ENCODE results near the gene TMEM185A.
"Not testable (repeated sequence)": the region's sequence is repeated elsewhere in the genome, so short reads cannot be mapped to it uniquely, and the experiment has no call there.

The TMEM185A gene

GRCh38 chrX:149631234-149632165 lies at the start of gene TMEM185A:
Gene TMEM185A (minus strand): TSS chrX:149631792. CDS start chrX:149631580, 212 bp downstream.
- ChIA-PET POLR2A (no interaction called here), CTCF (no interaction called here)
- peak; percentile 86 for DNase-seq (ENCODE audit: extremely low spot score)
- no peak for TF ChIP-seq SUZ12 (IDR thresholded peaks at IDR 0.05)
- no peak for TF ChIP-seq ZNF384 (IDR thresholded peaks at IDR 0.05)
- no peak for TF ChIP-seq SP1 (IDR thresholded peaks at IDR 0.05)
- TF ChIP-seq HDGF (IDR thresholded peaks at IDR 0.05; ENCODE audit: borderline replicate concordance), result no peak
- no peak for TF ChIP-seq ELF4 (IDR thresholded peaks at IDR 0.05)
- TF ChIP-seq FOXM1 (IDR thresholded peaks at IDR 0.05; ENCODE audit: borderline replicate concordance), result no peak
- TF ChIP-seq FOXA1 (IDR thresholded peaks at IDR 0.05), result no peak
- peak; percentile 58; the same call in 1 of the 2 replicates for TF ChIP-seq L3MBTL2 (conservative IDR thresholded peaks at IDR 0.05)
- TF ChIP-seq FOXK2 (IDR thresholded peaks at IDR 0.05), result no peak
- no peak for TF ChIP-seq CTBP1 (IDR thresholded peaks at IDR 0.05; ENCODE audit: borderline replicate concordance)
- 0 out of 2 replicates have a peak, but pooled peaks have one; percentile 24 for TF ChIP-seq ARNT (IDR thresholded peaks at IDR 0.05)

GRCh38 chrX:149681182-149681581 lies 49.6 kb upstream of the TMEM185A start:
- no peak for TF ChIP-seq PKNOX1 (IDR thresholded peaks at IDR 0.05)
- TF ChIP-seq HDGF (IDR thresholded peaks at IDR 0.05; ENCODE audit: borderline replicate concordance), result no peak
- TF ChIP-seq ELF4 (IDR thresholded peaks at IDR 0.05), result no peak
- no peak for TF ChIP-seq CTBP1 (IDR thresholded peaks at IDR 0.05; ENCODE audit: borderline replicate concordance)
- no peak for TF ChIP-seq BHLHE40 (IDR thresholded peaks at IDR 0.05; ENCODE audit: borderline replicate concordance)
- no peak for TF ChIP-seq LEF1 (IDR thresholded peaks at IDR 0.05; ENCODE audit: borderline replicate concordance)
- no peak for TF ChIP-seq FOXM1 (IDR thresholded peaks at IDR 0.05; ENCODE audit: borderline replicate concordance)
- no peak for TF ChIP-seq SP1 (IDR thresholded peaks at IDR 0.05)
- TF ChIP-seq NFRKB (IDR thresholded peaks at IDR 0.05), result no peak
- TF ChIP-seq TARDBP (IDR thresholded peaks at IDR 0.05), result no peak
- TF ChIP-seq ZNF384 (IDR thresholded peaks at IDR 0.05), result no peak
- no peak for TF ChIP-seq SUZ12 (IDR thresholded peaks at IDR 0.05)
- no peak for TF ChIP-seq FOXA1 (IDR thresholded peaks at IDR 0.05)
- no peak for TF ChIP-seq ARNT (IDR thresholded peaks at IDR 0.05)
- CTCF ChIA-PET, result no interaction called here
- DNase-seq (ENCODE audit: extremely low spot score), result no peak
- POLR2A ChIA-PET, result no interaction called here

GRCh38 chrX:149679164-149679678 lies 47.6 kb upstream of the TMEM185A start:
- DNase-seq (ENCODE audit: extremely low spot score); POLR2A ChIA-PET; CTCF ChIA-PET: not testable (repeated sequence)

- DNase-seq (ENCODE audit: extremely low spot score); CTCF ChIA-PET: not testable (repeated sequence)
Measured at GRCh38 chrX:149675554-149675953, 44.0 kb upstream of the TMEM185A start.

GRCh38 chrX:149675088-149675487 lies 43.5 kb upstream of the TMEM185A start:
- POLR2A ChIA-PET; DNase-seq (ENCODE audit: extremely low spot score); CTCF ChIA-PET: not testable (repeated sequence)

More at GRCh38 chrX:149675554-149675953, 44.0 kb upstream of the TMEM185A start:
- POLR2A ChIA-PET, result not testable (repeated sequence)

- POLR2A ChIA-PET; CTCF ChIA-PET; DNase-seq (ENCODE audit: extremely low spot score): not testable (repeated sequence)
Measured at GRCh38 chrX:149660613-149661012, 29.0 kb upstream of the TMEM185A start.

- DNase-seq (ENCODE audit: extremely low spot score); CTCF ChIA-PET: not testable (repeated sequence)
Measured at GRCh38 chrX:149656260-149656884, 24.8 kb upstream of the TMEM185A start.

GRCh38 chrX:149652232-149652981 lies 20.8 kb upstream of the TMEM185A start:
- ChIA-PET CTCF (no interaction called here), POLR2A (no interaction called here)
- DNase-seq (ENCODE audit: extremely low spot score), result no peak

More at GRCh38 chrX:149656260-149656884, 24.8 kb upstream of the TMEM185A start:
- POLR2A ChIA-PET, result not testable (repeated sequence)

More at GRCh38 chrX:149652232-149652981, 20.8 kb upstream of the TMEM185A start:
- TF ChIP-seq ZNF384 (IDR thresholded peaks at IDR 0.05), result no peak
- TF ChIP-seq BHLHE40 (IDR thresholded peaks at IDR 0.05; ENCODE audit: borderline replicate concordance), result no peak
- no peak for TF ChIP-seq TARDBP (IDR thresholded peaks at IDR 0.05)
- no peak for TF ChIP-seq CTBP1 (IDR thresholded peaks at IDR 0.05; ENCODE audit: borderline replicate concordance)
- no peak for TF ChIP-seq ELF4 (IDR thresholded peaks at IDR 0.05)
- TF ChIP-seq PKNOX1 (IDR thresholded peaks at IDR 0.05), result no peak
- no peak for TF ChIP-seq L3MBTL2 (conservative IDR thresholded peaks at IDR 0.05)
- no peak for TF ChIP-seq FOXK2 (IDR thresholded peaks at IDR 0.05)
- TF ChIP-seq FOXM1 (IDR thresholded peaks at IDR 0.05; ENCODE audit: borderline replicate concordance), result no peak
- no peak for TF ChIP-seq FOXA1 (IDR thresholded peaks at IDR 0.05)
- no peak for TF ChIP-seq SUZ12 (IDR thresholded peaks at IDR 0.05)
- no peak for TF ChIP-seq NFRKB (IDR thresholded peaks at IDR 0.05)
- TF ChIP-seq SP1 (IDR thresholded peaks at IDR 0.05), result no peak
- no peak for TF ChIP-seq ARNT (IDR thresholded peaks at IDR 0.05)
- no peak for TF ChIP-seq HDGF (IDR thresholded peaks at IDR 0.05; ENCODE audit: borderline replicate concordance)
